Calu3 (cell line): ENCODE results near the gene ROS1. TPM values are rescaled to one million over a fixed set of nuclear protein-coding genes. Genes with fewer than 3 reads are reported as not detected.

Experiments used
- BruUV-seq: library from RNA; stranded (reverse); fragments of 400-500 nt; replicated peaks from 2 replicates; lab custom pipeline; 2021; lab: Mats Ljungman, UMichigan
- CTCF ChIA-PET: fragments of 300-600 bp; sonication (Branson Sonifier 250); formaldehyde crosslinking; loops from one replicate; lab custom pipeline; 2022; ENCODE audit warnings: antibody characterized with exemption; lab: Charles Lee
- DNase-seq: peaks from one replicate; pipeline ENCODE4 v3.0.0; 2022
- H3K27ac Mint-ChIP-seq: one replicate; pipeline ENCODE4 v1.8.0; 2022; ENCODE audit warnings: mixed read lengths; ENCODE audit not compliant: unreplicated experiment
- H3K27me3 Mint-ChIP-seq: one replicate; pipeline ENCODE4 v1.8.0; 2022; ENCODE audit warnings: mixed read lengths; ENCODE audit not compliant: unreplicated experiment
- H3K36me3 Mint-ChIP-seq: one replicate; pipeline ENCODE4 v1.8.0; 2022; ENCODE audit warnings: mild to moderate bottlenecking, moderate library complexity, mixed read lengths; ENCODE audit not compliant: insufficient read depth, unreplicated experiment
- H3K4me1 Mint-ChIP-seq: one replicate; pipeline ENCODE4 v1.8.0; 2022; ENCODE audit warnings: mild to moderate bottlenecking, low read depth, mixed read lengths; ENCODE audit not compliant: unreplicated experiment
- H3K4me3 Mint-ChIP-seq: one replicate; pipeline ENCODE4 v1.8.0; 2022; ENCODE audit warnings: mild to moderate bottlenecking, low read depth, moderate library complexity, mixed read lengths; ENCODE audit not compliant: unreplicated experiment
- H3K9me3 Mint-ChIP-seq: one replicate; pipeline ENCODE4 v1.8.0; 2022; ENCODE audit warnings: low read depth, mixed read lengths; ENCODE audit not compliant: unreplicated experiment
- CTCF ChIP-seq: fragments of 200-600 bp; IDR thresholded peaks from one replicate; pipeline ENCODE4 v1.8.0; 2022; ENCODE audit warnings: antibody characterized with exemption; ENCODE audit not compliant: unreplicated experiment
- intact Hi-C: fragments of 100-400 bp; cut with micrococcal nuclease; formaldehyde crosslinking; loops from one replicate; pipeline ENCODE4 v1.10.0; 2022; ENCODE audit not compliant: unreplicated experiment
- total RNA-seq: library from RNA; stranded (reverse); gene quantifications from 2 replicates; pipeline ENCODE4 v1.2.3, GENCODE V29; 2022

The ROS1 gene
- total RNA-seq, 1 experiment from 2014 or later: 8.1 TPM

DNA sequence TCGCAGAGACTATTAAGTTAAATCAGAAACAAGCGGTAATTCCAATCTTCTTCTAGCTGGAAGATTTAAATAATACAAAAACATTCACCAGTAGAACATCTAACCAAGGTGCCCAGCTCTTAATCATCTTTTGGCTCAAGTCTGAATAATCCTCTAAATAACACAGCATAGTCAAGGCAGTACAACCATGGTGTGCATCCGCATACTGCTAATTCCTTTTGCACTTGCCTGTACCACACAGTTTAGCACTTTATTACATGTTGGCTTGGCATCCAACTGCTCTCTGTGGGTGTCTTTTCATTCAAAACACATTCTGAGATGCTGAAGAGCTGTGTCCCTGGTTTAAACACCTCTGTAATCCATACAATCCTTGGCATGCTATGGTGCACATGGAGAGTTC, 118.1 kb downstream of the ROS1 start:
- CTCF ChIA-PET: no interaction called here
- intact Hi-C loops: no loop called here
- Mint-ChIP-seq H3K4me3 (no peak overlapping the region), H3K36me3 (no peaks in the 10 kb centered on the region), H3K27ac (no peak overlapping the region), H3K9me3 (no peaks in the 10 kb centered on the region), H3K27me3 (no peaks in the 10 kb centered on the region), H3K4me1 (no peaks in the 10 kb centered on the region)
- no peak for DNase-seq
- TF ChIP-seq CTCF: no peak
- BruUV-seq: no TSS peak

- Mint-ChIP-seq H3K4me1 (no peaks in the 10 kb centered on the region), H3K27me3 (no peaks in the 10 kb centered on the region), H3K27ac (no peak overlapping the region), H3K36me3 (no peaks in the 10 kb centered on the region), H3K9me3 (no peaks in the 10 kb centered on the region), H3K4me3 (no peak overlapping the region)
- DNase-seq: no peak
- no peak for TF ChIP-seq CTCF
- BruUV-seq: no TSS peak
- intact Hi-C loops: no loop called here
- CTCF ChIA-PET: interaction anchor here (0.6 kb wide), 1 partner anchor 231 kb away, joined by 3 read pairs; no protein-coding TSS in a partner anchor
These were observed 119.4 kb downstream of the ROS1 start for GRCh38 chr6:117306227-117306790.

GRCh38 chr6:117304446-117304845, 121.3 kb downstream of the ROS1 start:
- TF ChIP-seq CTCF: no peak
- H3K36me3 Mint-ChIP-seq: no peaks in the 10 kb centered on the region
- no peaks in the 10 kb centered on the region for H3K27me3 Mint-ChIP-seq
- no peak for DNase-seq
- intact Hi-C loops: no loop called here
- BruUV-seq: no TSS peak
- no peak overlapping the region for H3K4me3 Mint-ChIP-seq
- CTCF ChIA-PET: no interaction called here
- no peaks in the 10 kb centered on the region for H3K9me3 Mint-ChIP-seq
- no peak overlapping the region for H3K27ac Mint-ChIP-seq
- H3K4me1 Mint-ChIP-seq: no peaks in the 10 kb centered on the region

GRCh38 chr6:117303323-117303722, 122.4 kb downstream of the ROS1 start:
- CTCF ChIA-PET: no interaction called here
- intact Hi-C loops: no loop called here
- Mint-ChIP-seq H3K4me1 (no peaks in the 10 kb centered on the region), H3K27me3 (no peaks in the 10 kb centered on the region), H3K4me3 (no peak overlapping the region), H3K9me3 (no peaks in the 10 kb centered on the region), H3K27ac (no peak overlapping the region), H3K36me3 (no peaks in the 10 kb centered on the region)
- no peak for DNase-seq
- no TSS peak for BruUV-seq
- TF ChIP-seq CTCF: no peak
